GM21619 (cell line): ENCODE data around the gene GABRR3.

Experiments
- ATAC-seq: cut with Tn5 transposase; IDR thresholded peaks from one replicate; pipeline ENCODE4 v1.9.1; 2021; ENCODE audit not compliant: unreplicated experiment

GABRR3 gene

GRCh38 chr3:97992547-97993173 lies 42.5 kb downstream of the GABRR3 start:
- ATAC-seq = no peak

- ATAC-seq = no peak
Measured at GRCh38 chr3:97991293-97991682, 43.8 kb downstream of the GABRR3 start.

- ATAC-seq = no peak
Measured at GRCh38 chr3:97990624-97991292, 44.4 kb downstream of the GABRR3 start.

- ATAC-seq = no peak
Measured at GRCh38 chr3:97988784-97989568, 46.1 kb downstream of the GABRR3 start.

- ATAC-seq = no peak
Measured at GRCh38 chr3:97987306-97987705, 47.8 kb downstream of the GABRR3 start.

- no peak for ATAC-seq
Measured at GRCh38 chr3:97983933-97984491, 51.1 kb downstream of the GABRR3 start.

GRCh38 chr3:97981886-97982285 lies 53.2 kb downstream of the GABRR3 start:
- no peak for ATAC-seq

GRCh38 chr3:97979610-97980009 lies 55.5 kb downstream of the GABRR3 start:
- ATAC-seq = no peak

- no peak for ATAC-seq
Measured at GRCh38 chr3:97975466-97975865, 59.6 kb downstream of the GABRR3 start.

- no peak for ATAC-seq
Measured at GRCh38 chr3:97974996-97975395, 60.1 kb downstream of the GABRR3 start.

GRCh38 chr3:97972976-97973375 lies 62.1 kb downstream of the GABRR3 start:
- ATAC-seq = no peak

- ATAC-seq = peak; percentile 83
Measured at GRCh38 chr3:97971679-97972567, 63.2 kb downstream of the GABRR3 start, which contains the start of gene RIOX2. Gene RIOX2, minus strand, starts transcription at chr3:97972431. Its CDS starts 4,838 bp downstream, at chr3:97967593.

- no peak for ATAC-seq
Measured at GRCh38 chr3:97970956-97971620, 64.0 kb downstream of the GABRR3 start.

- ATAC-seq = no peak
Measured at GRCh38 chr3:97970156-97970555, 65.0 kb downstream of the GABRR3 start.

GRCh38 chr3:97969541-97969940 lies 65.6 kb downstream of the GABRR3 start:
- ATAC-seq = no peak

- ATAC-seq = no peak
Measured at GRCh38 chr3:97968376-97968775, 66.7 kb downstream of the GABRR3 start.

- no peak for ATAC-seq
Measured at GRCh38 chr3:97967966-97968365, 67.1 kb downstream of the GABRR3 start.

GRCh38 chr3:97960993-97961766 lies 73.9 kb downstream of the GABRR3 start:
- no peak for ATAC-seq

- no peak for ATAC-seq
Measured at GRCh38 chr3:97960551-97960950, 74.6 kb downstream of the GABRR3 start.
